ENCODE measurements around the gene P2RY6.

DNA sequence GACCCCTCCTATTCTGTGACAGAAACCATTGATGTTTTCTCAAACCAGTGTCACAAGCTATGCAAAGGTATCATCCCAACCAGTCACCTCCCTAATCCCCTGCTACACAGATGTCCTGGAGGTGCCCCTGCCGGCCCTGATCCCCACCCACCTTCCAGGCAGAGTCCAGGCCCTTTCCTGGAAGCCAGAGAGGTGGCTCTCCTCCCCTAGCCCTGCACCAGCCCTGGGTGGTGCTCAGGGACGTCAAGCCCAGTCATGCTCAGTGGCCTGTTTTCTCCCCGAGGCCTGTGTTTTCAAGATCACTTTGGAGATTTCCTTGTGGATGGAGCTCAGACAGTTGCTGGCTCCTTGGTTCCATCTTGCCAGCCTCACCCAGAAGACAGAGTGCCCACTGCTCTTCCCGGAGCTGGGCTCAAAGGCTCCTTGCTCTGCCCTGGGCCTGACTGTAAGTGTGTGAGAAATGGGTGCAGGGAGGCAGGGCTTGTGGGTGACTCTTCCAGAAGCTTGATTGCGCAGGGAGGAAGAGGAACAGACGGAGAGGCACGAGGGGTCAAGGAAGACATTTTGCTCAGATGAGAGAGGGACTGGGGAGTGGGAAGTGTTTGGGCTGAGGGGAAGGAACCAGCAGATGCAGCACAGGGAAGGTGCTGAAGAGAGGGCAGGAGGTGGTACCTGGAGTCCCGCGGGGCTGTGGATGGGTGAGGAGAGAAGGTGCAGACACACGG is 11.3 kb downstream of the P2RY6 start:
- TF ChIP-seq, protein P1, sequence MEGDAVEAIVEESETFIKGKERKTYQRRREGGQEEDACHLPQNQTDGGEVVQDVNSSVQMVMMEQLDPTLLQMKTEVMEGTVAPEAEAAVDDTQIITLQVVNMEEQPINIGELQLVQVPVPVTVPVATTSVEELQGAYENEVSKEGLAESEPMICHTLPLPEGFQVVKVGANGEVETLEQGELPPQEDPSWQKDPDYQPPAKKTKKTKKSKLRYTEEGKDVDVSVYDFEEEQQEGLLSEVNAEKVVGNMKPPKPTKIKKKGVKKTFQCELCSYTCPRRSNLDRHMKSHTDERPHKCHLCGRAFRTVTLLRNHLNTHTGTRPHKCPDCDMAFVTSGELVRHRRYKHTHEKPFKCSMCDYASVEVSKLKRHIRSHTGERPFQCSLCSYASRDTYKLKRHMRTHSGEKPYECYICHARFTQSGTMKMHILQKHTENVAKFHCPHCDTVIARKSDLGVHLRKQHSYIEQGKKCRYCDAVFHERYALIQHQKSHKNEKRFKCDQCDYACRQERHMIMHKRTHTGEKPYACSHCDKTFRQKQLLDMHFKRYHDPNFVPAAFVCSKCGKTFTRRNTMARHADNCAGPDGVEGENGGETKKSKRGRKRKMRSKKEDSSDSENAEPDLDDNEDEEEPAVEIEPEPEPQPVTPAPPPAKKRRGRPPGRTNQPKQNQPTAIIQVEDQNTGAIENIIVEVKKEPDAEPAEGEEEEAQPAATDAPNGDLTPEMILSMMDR (IDR thresholded peaks at IDR 0.05), result no peak
- TF ChIP-seq POLR2A (IDR thresholded peaks at IDR 0.05), result no peak
- no peak for TF ChIP-seq EP300 (IDR thresholded peaks at IDR 0.05)
